HCT116 (cell line): ENCODE data around the gene HBM. TPM values are rescaled to one million over a fixed set of nuclear protein-coding genes. Genes with fewer than 3 reads are reported as not detected.
"Not testable (repeated sequence)": the region's sequence is repeated elsewhere in the genome, so short reads cannot be mapped to it uniquely, and the experiment has no call there.

Experiments
- ATAC-seq: fragments of 200-7000 bp; cut with Tn5 transposase; 2 replicates; pipeline ENCODE4 v1.9.1; 2020; ENCODE audit warnings: mild to moderate bottlenecking, moderate library complexity
- BruUV-seq: library from RNA; stranded (reverse); fragments of 400-500 nt; replicated peaks from 2 replicates; lab custom pipeline; 2021; lab: Mats Ljungman, UMichigan
- CTCF ChIA-PET: fragments of 300-600 bp; sonication (Branson Sonifier 250); formaldehyde crosslinking; loops from one replicate; lab custom pipeline; 2021; ENCODE audit warnings: antibody characterized with exemption; lab: Charles Lee
- POLR2A ChIA-PET: fragments of 300-600, 350-600 bp; sonication (Branson Sonifier 250); formaldehyde crosslinking; loops from one replicate; lab custom pipeline; 2021; ENCODE audit warnings: antibody characterized with exemption; lab: Charles Lee
- RAD21 ChIA-PET, 2 experiments: fragments of 300-600 bp; sonication (Branson Sonifier 250); formaldehyde crosslinking; loops; one replicate each; lab custom pipeline; 2023; ENCODE audit warnings: low total read pairs in 2 of 2; ENCODE audit not compliant: uncharacterized antibody in 2 of 2, unreplicated experiment in 2 of 2, low non-redundant PET in 1 of 2; lab: Charles Lee
- DNase-seq: peaks from one replicate; pipeline ENCODE4 v3.0.0-alpha.2; 2010; ENCODE audit warnings: low read depth, low spot score
- H2AFZ ChIP-seq: fragments of 200-600 bp; shearing (Covaris generic), sonication (generic); 2 replicates; pipeline ENCODE4 v1.6.1; 2017; ENCODE audit warnings: low read depth, mixed run types, mixed read lengths, antibody characterized with exemption, low read length; ENCODE audit not compliant: poor library complexity, severe bottlenecking
- H3K27ac ChIP-seq: 2 replicates; pipeline ENCODE4 v1.5.1; 2012; ENCODE audit warnings: low read depth, low read length
- H3K27me3 ChIP-seq: fragments of 200-600 bp; sonication (generic); 2 replicates; pipeline ENCODE4 v1.6.1; 2016; ENCODE audit warnings: mixed run types, low read length, mixed read lengths; ENCODE audit not compliant: insufficient read depth
- H3K36me3 ChIP-seq, 2 experiments: fragments of 200-500 bp in 1 of 2; fragments of 200-600 bp in 1 of 2; sonication (Bioruptor generic) in 1 of 2; sonication (generic) in 1 of 2; 2 replicates each; pipeline versions ENCODE4 v1.5.1 to v1.6.1; 2014 to 2016; ENCODE audit warnings: low read length in 2 of 2, inconsistent platforms in 1 of 2, mixed read lengths in 1 of 2, mixed run types in 1 of 2; ENCODE audit not compliant: insufficient read depth in 2 of 2, control insufficient read depth in 1 of 2
- H3K4me1 ChIP-seq, 2 experiments: fragments of 200-600 bp in 1 of 2; sonication (generic) in 1 of 2; 2 replicates each; pipeline versions ENCODE4 v1.5.1 to v1.6.1; 2012 to 2017; ENCODE audit warnings: low read length in 2 of 2, inconsistent platforms in 1 of 2, mild to moderate bottlenecking in 1 of 2, mixed read lengths in 1 of 2, mixed run types in 1 of 2, moderate library complexity in 1 of 2; ENCODE audit not compliant: insufficient read depth in 2 of 2, control insufficient read depth in 1 of 2
- H3K4me2 ChIP-seq: fragments of 200-600 bp; sonication (generic); 2 replicates; pipeline ENCODE4 v1.6.1; 2017; ENCODE audit warnings: mixed run types, low read length, mixed read lengths
- H3K4me3 ChIP-seq, 2 experiments: fragments of 200-600 bp in 1 of 2; sonication (generic) in 1 of 2; replicated peaks in 1 of 2; 2 replicates each; pipeline ENCODE4 v1.5.1; 2011 to 2016; ENCODE audit warnings: low read length in 2 of 2, control low read depth in 1 of 2, low read depth in 1 of 2, mild to moderate bottlenecking in 1 of 2, mixed read lengths in 1 of 2, mixed run types in 1 of 2
- H3K79me2 ChIP-seq: fragments of 200-600 bp; sonication (generic); 2 replicates; pipeline ENCODE4 v1.6.1; 2017; ENCODE audit warnings: mild to moderate bottlenecking, mixed run types, low read length, moderate library complexity, mixed read lengths; ENCODE audit not compliant: insufficient read depth
- H3K9ac ChIP-seq: fragments of 200-600 bp; sonication (generic); 2 replicates; pipeline ENCODE4 v1.6.1; 2016; ENCODE audit warnings: low read length, mixed read lengths
- H3K9me2 ChIP-seq: fragments of 200-600 bp; sonication (generic), shearing (Covaris generic); 2 replicates; pipeline ENCODE4 v1.6.1; 2017; ENCODE audit warnings: mixed run types, mild to moderate bottlenecking, moderate library complexity; ENCODE audit not compliant: insufficient read depth
- H3K9me3 ChIP-seq, 2 experiments: fragments of 200-500 bp in 1 of 2; fragments of 200-600 bp in 1 of 2; sonication (Bioruptor generic) in 1 of 2; sonication (generic) in 1 of 2; 2 replicates each; pipeline ENCODE4 v1.6.1; 2014 to 2017; ENCODE audit warnings: low read length in 2 of 2, mixed read lengths in 2 of 2, inconsistent platforms in 1 of 2, low read depth in 1 of 2, mild to moderate bottlenecking in 1 of 2, mixed run types in 1 of 2, moderate library complexity in 1 of 2; ENCODE audit not compliant: control insufficient read depth in 1 of 2, insufficient read depth in 1 of 2
- H4K20me1 ChIP-seq: fragments of 200-600 bp; sonication (generic), shearing (Covaris generic); 2 replicates; pipeline ENCODE4 v1.6.1; 2017; ENCODE audit warnings: mixed run types, mild to moderate bottlenecking, moderate library complexity; ENCODE audit not compliant: insufficient read depth
- intact Hi-C: fragments of 100-400 bp; cut with micrococcal nuclease; formaldehyde crosslinking; loops from 2 replicates; pipeline ENCODE4 v1.10.0; 2022
- total RNA-seq: library from RNA; stranded (reverse); gene quantifications from one replicate; pipeline ENCODE4 v1.2.1, GENCODE V29; 2021; ENCODE audit not compliant: unreplicated experiment

HBM gene
- total RNA-seq, 1 experiment from 2014 or later, result not detected

DNA sequence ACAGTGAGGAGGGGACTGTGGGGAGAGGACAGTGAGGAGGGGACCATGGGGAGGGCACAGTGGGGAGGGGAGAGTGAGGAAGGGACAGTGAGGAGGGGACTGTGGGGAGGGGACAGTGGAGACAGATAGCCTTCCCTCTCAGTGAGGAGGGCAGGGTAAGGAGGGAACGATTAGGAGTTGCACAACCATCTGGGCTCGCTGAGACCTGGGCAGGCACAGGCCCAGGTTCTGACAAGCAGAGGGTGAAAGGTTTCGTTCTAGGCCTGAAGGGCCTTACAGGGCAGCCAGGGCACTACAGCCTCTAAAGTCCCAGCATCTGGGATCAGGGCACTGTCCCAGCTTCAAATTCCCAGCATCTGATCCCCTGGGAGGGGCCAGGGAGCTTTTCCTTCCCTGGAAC is 2.1 kb upstream of the HBM start:
- H3K9me2 ChIP-seq, H3K27ac ChIP-seq, RAD21 ChIA-PET, intact Hi-C loops, H3K36me3 ChIP-seq, H3K9me3 ChIP-seq, H2AFZ ChIP-seq, H3K9ac ChIP-seq, DNase-seq, H3K79me2 ChIP-seq, H3K27me3 ChIP-seq, POLR2A ChIA-PET, H4K20me1 ChIP-seq, BruUV-seq, H3K4me1 ChIP-seq, CTCF ChIA-PET, H3K4me3 ChIP-seq, H3K4me2 ChIP-seq: not testable (repeated sequence)
- ATAC-seq, result peak; percentile 27; the same call in 1 of the 2 replicates

DNA sequence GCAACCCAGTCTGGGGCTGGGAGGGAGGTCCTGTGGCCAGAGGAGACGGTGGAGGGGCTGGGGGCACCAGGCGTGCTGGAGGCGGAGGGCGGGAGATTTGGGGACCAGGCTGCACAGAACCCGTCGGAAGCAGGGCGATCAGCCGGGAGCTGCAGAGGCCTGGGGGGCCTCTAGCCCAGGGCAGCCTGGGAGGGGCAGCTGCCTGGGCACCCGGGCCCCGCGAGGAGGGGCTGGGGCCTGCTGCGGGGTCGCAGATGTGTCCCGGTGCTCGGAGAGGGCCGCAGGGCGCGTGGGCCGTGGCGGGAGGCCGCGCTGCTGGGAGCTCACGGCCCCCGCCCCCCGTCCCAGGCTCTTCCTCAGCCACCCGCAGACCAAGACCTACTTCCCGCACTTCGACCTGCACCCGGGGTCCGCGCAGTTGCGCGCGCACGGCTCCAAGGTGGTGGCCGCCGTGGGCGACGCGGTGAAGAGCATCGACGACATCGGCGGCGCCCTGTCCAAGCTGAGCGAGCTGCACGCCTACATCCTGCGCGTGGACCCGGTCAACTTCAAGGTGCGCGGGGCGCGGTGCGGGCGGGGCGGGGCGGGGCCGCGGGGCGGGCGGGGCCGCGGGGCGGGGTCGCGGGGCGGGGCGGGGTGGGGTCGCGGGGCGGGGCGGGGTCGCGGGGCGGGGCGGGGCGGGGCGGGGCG is 1.5 kb upstream of the HBM start:
- intact Hi-C loops, CTCF ChIA-PET, H2AFZ ChIP-seq, POLR2A ChIA-PET, RAD21 ChIA-PET, H3K9ac ChIP-seq, H3K9me2 ChIP-seq, H3K4me1 ChIP-seq, DNase-seq, H3K27me3 ChIP-seq, H4K20me1 ChIP-seq, H3K4me2 ChIP-seq, H3K9me3 ChIP-seq, BruUV-seq, H3K36me3 ChIP-seq, H3K27ac ChIP-seq, H3K79me2 ChIP-seq, H3K4me3 ChIP-seq: not testable (repeated sequence)
- peak; percentile 49; the same call in 1 of the 2 replicates for ATAC-seq
